Erythroblast (primary cell): ENCODE data around the gene CCDC187.

Experiments used
- GATA1 ChIP-seq: IDR thresholded peaks from 2 replicates; pipeline ENCODE4 v1.6.1; 2011; ENCODE audit warnings: low read depth, mild to moderate bottlenecking, control low read depth, low read length, moderate library complexity
- POLR2A ChIP-seq: IDR thresholded peaks from 2 replicates; pipeline ENCODE4 v1.6.1; 2011; ENCODE audit warnings: mild to moderate bottlenecking, low read length

DNA sequence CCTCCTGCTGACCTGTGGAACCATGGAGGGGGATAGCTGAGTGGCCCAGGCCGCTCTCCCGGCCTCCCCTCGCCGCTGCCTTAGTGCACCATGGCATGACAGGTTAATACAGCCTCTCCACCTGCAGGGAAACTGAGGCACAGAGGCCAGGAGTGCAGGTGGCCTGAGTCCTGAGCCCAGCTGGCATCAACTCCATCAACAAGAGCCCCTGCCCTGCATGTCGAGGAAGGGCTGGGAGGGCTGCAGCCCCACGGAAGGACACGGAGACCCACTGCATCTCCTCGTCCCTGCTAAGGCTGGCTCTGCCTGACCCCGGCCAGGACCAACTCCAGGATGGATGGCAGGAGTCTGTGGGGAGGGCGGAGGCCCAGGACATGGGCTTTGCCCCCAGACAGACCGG lies 27.2 kb downstream of the CCDC187 start:
- no peak for TF ChIP-seq POLR2A
- TF ChIP-seq GATA1, result no peak
